DOHH2 (cell line): Measurements from ENCODE around the gene ITGB5.

Source experiments
- H3F3A ChIP-seq: fragments of 200-600 bp; sonication (generic), shearing (Covaris generic); 2 replicates; pipeline ENCODE4 v1.6.0; 2016; ENCODE audit warnings: antibody characterized with exemption, mild to moderate bottlenecking; ENCODE audit not compliant: control insufficient read depth, insufficient read depth
- H3K27ac ChIP-seq: fragments of 200-600 bp; sonication (generic); 2 replicates; pipeline ENCODE4 v1.5.1; 2014; ENCODE audit warnings: low read depth, mild to moderate bottlenecking, low read length, moderate library complexity
- H3K27me3 ChIP-seq: fragments of 200-600 bp; sonication (generic); 2 replicates; pipeline ENCODE4 v1.6.1; 2014; ENCODE audit warnings: mild to moderate bottlenecking, low read length, mixed read lengths; ENCODE audit not compliant: control insufficient read depth
- H3K36me3 ChIP-seq: fragments of 200-600 bp; sonication (generic); 2 replicates; pipeline ENCODE4 v1.6.1; 2014; ENCODE audit warnings: mild to moderate bottlenecking, low read length, moderate library complexity, mixed read lengths; ENCODE audit not compliant: control insufficient read depth
- H3K4me1 ChIP-seq: fragments of 200-600 bp; sonication (generic); 2 replicates; pipeline ENCODE4 v1.6.1; 2014; ENCODE audit warnings: mild to moderate bottlenecking, low read length, mixed read lengths; ENCODE audit not compliant: control insufficient read depth
- H3K4me2 ChIP-seq: fragments of 200-600 bp; sonication (generic); 2 replicates; pipeline ENCODE4 v1.6.0; 2014; ENCODE audit warnings: mild to moderate bottlenecking, low read length, moderate library complexity
- H3K4me3 ChIP-seq: fragments of 200-600 bp; sonication (generic); 2 replicates; pipeline ENCODE4 v1.5.1; 2014; ENCODE audit warnings: mild to moderate bottlenecking, low read length, mixed read lengths
- H3K79me2 ChIP-seq: fragments of 200-600 bp; sonication (generic); 2 replicates; pipeline ENCODE4 v1.6.1; 2014; ENCODE audit warnings: mild to moderate bottlenecking, low read length, mixed read lengths; ENCODE audit not compliant: control insufficient read depth
- H3K9me2 ChIP-seq: fragments of 200-600 bp; sonication (generic); replicated peaks from 2 replicates; pipeline ENCODE4 v1.6.1; 2014; ENCODE audit warnings: mild to moderate bottlenecking, low read length, mixed read lengths; ENCODE audit not compliant: control insufficient read depth
- H3K9me3 ChIP-seq: fragments of 200-600 bp; sonication (generic); 2 replicates; pipeline ENCODE4 v1.6.1; 2014; ENCODE audit warnings: antibody characterized with exemption, low read length, mixed read lengths; ENCODE audit not compliant: control insufficient read depth, insufficient read depth
- H4K20me1 ChIP-seq: fragments of 200-600 bp; sonication (generic); 2 replicates; pipeline ENCODE4 v1.6.0; 2014; ENCODE audit warnings: low read depth, mild to moderate bottlenecking, antibody characterized with exemption, low read length, moderate library complexity; ENCODE audit not compliant: control insufficient read depth, insufficient read depth
- EZH2phosphoT487 ChIP-seq: fragments of 200-600 bp; sonication (generic); IDR thresholded peaks from 2 replicates; pipeline ENCODE4 v1.6.1; 2017; ENCODE audit warnings: borderline replicate concordance, mild to moderate bottlenecking, antibody characterized with exemption, low read length, moderate library complexity, mixed read lengths
- TF ChIP-seq, protein P1 (sequence below): fragments of 200-600 bp; sonication (generic); IDR thresholded peaks from one replicate; pipeline ENCODE4 v1.5.1; 2014; ENCODE audit warnings: antibody characterized with exemption, mild to moderate bottlenecking, low read depth, low read length; ENCODE audit not compliant: poor library complexity, severe bottlenecking

Gene ITGB5

GRCh38 chr3:124881976-124882697 is 5.0 kb downstream of the ITGB5 start:
- Histone ChIP-seq H4K20me1 (no peaks in the 10 kb centered on the region), H3K4me3 (no peak overlapping the region), H3K4me2 (no peak overlapping the region), H3K9me3 (no peaks in the 10 kb centered on the region), H3K9me2 (no peaks in the 10 kb centered on the region), H3K79me2 (no peaks in the 10 kb centered on the region), H3K27ac (no peak overlapping the region), H3F3A (no peaks in the 10 kb centered on the region), H3K27me3 (peaks cover 10% of the 10 kb centered on the region), H3K36me3 (no peaks in the 10 kb centered on the region), H3K4me1 (no peaks in the 10 kb centered on the region)
- TF ChIP-seq, protein P1, sequence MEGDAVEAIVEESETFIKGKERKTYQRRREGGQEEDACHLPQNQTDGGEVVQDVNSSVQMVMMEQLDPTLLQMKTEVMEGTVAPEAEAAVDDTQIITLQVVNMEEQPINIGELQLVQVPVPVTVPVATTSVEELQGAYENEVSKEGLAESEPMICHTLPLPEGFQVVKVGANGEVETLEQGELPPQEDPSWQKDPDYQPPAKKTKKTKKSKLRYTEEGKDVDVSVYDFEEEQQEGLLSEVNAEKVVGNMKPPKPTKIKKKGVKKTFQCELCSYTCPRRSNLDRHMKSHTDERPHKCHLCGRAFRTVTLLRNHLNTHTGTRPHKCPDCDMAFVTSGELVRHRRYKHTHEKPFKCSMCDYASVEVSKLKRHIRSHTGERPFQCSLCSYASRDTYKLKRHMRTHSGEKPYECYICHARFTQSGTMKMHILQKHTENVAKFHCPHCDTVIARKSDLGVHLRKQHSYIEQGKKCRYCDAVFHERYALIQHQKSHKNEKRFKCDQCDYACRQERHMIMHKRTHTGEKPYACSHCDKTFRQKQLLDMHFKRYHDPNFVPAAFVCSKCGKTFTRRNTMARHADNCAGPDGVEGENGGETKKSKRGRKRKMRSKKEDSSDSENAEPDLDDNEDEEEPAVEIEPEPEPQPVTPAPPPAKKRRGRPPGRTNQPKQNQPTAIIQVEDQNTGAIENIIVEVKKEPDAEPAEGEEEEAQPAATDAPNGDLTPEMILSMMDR, result no peak
- TF ChIP-seq EZH2phosphoT487, result no peak

- Histone ChIP-seq H3K4me3 (no peak overlapping the region), H3K9me3 (no peaks in the 10 kb centered on the region), H3K79me2 (no peaks in the 10 kb centered on the region), H3K36me3 (no peaks in the 10 kb centered on the region), H3K27me3 (peaks cover 17% of the 10 kb centered on the region), H3K4me1 (no peaks in the 10 kb centered on the region), H3K27ac (no peak overlapping the region), H3K4me2 (no peak overlapping the region), H4K20me1 (no peaks in the 10 kb centered on the region), H3F3A (no peaks in the 10 kb centered on the region), H3K9me2 (no peaks in the 10 kb centered on the region)
- no peak for TF ChIP-seq EZH2phosphoT487
- TF ChIP-seq, protein P1, result no peak
Observed at GRCh38 chr3:124879337-124879680, 7.9 kb downstream of the ITGB5 start.

- Histone ChIP-seq H3K79me2 (no peaks in the 10 kb centered on the region), H4K20me1 (no peaks in the 10 kb centered on the region), H3K4me3 (no peak overlapping the region), H3K9me2 (no peaks in the 10 kb centered on the region), H3K4me2 (no peak overlapping the region), H3K27me3 (peaks cover 17% of the 10 kb centered on the region), H3K36me3 (no peaks in the 10 kb centered on the region), H3F3A (no peaks in the 10 kb centered on the region), H3K9me3 (no peaks in the 10 kb centered on the region), H3K4me1 (no peaks in the 10 kb centered on the region), H3K27ac (no peak overlapping the region)
- TF ChIP-seq, protein P1, result no peak
- no peak for TF ChIP-seq EZH2phosphoT487
Observed at GRCh38 chr3:124878561-124879336, 8.4 kb downstream of the ITGB5 start.
